Adrenal gland (tissue), 12 donors: ENCODE results near the gene VPS8. TPM values are rescaled to one million over a fixed set of nuclear protein-coding genes. Genes with fewer than 3 reads are reported as not detected.
A peak's percentile ranks its signal among the peaks of the same experiment; 100 is the strongest.

Source experiments
- DNase-seq, 7 donors: peaks; one replicate each; pipeline ENCODE4 v3.0.0-alpha.2; 2019 to 2020
- H3K27ac ChIP-seq, 5 donors: fragments of 200-600 bp; sonication (generic) in 4 of 5; 1 replicate in 3 of 5; 2 replicates in 2 of 5; pipeline versions ENCODE4 v1.5.1 to v1.8.0; 2016 to 2020; ENCODE audit warnings: mild to moderate bottlenecking in 1 of 5
- H3K27me3 ChIP-seq: fragments of 200-600 bp; 2 replicates; pipeline ENCODE4 v1.8.0; 2021
- H3K36me3 ChIP-seq, 2 donors: fragments of 200-600 bp; replicated peaks in 1 of 2; 1 replicate in 1 of 2; 2 replicates in 1 of 2; pipeline versions ENCODE4 v1.5.1 to v1.8.0; 2018 to 2022
- H3K4me1 ChIP-seq, 2 donors: fragments of 200-600 bp; replicated peaks in 1 of 2; 1 replicate in 1 of 2; 2 replicates in 1 of 2; pipeline versions ENCODE4 v1.5.1 to v1.8.0; 2018 to 2021
- H3K4me3 ChIP-seq, 4 donors: fragments of 200-600 bp; sonication (generic) in 3 of 4; one replicate each; pipeline ENCODE4 v1.5.1; 2016 to 2018
- H3K9me3 ChIP-seq, 3 donors: fragments of 200-600 bp; sonication (generic) in 1 of 3; replicated peaks in 1 of 3; 1 replicate in 2 of 3; 2 replicates in 1 of 3; pipeline versions ENCODE4 v1.5.1 to v1.8.0; 2016 to 2021
- POLR2A ChIP-seq, 2 donors: fragments of 450-650 bp; IDR thresholded peaks; one replicate each; pipeline ENCODE4 v1.6.1; 2017; ENCODE audit warnings: antibody characterized with exemption in 2 of 2, mild to moderate bottlenecking in 2 of 2, moderate library complexity in 1 of 2
- WGBS, 4 donors: extraction: QIAGEN DNeasy Blood & Tissue Kit in 2 of 4; methylation state at CpG; one replicate each; pipeline versions ENCODE4 v1.1.5 to v1.1.7; 2013 to 2017; 5-methylcytosine and 5-hydroxymethylcytosine counted together
- intact Hi-C, 2 donors: fragments of 100-400 bp; cut with DNase I; formaldehyde crosslinking; loops; one replicate each; pipeline versions ENCODE4 v1.14.1 to v1.15.0; 2022 to 2023
- polyA plus RNA-seq, 3 donors: library from polyadenylated mRNA; stranded (reverse); fragments of 200-250 nt in 2 of 3; fragments of 350-450 nt in 1 of 3; fragmentation: Illumina TruSeq in 1 of 3; extraction: RNeasy Lipid Tissue Mini Kit (QIAGEN cat#74804) in 1 of 3; gene quantifications; one replicate each; pipeline ENCODE4 v1.2.3, GENCODE V29; 2013 to 2014
- total RNA-seq, 9 donors: library from RNA; depleted of rRNA in 4 of 9; stranded (reverse); fragments of >200 nt in 4 of 9; fragments of 120-200 nt in 1 of 9; fragmentation: NEBNext Ultra II Directional in 1 of 9; extraction: Animal tissue kit (Norgen Biotek cat#: 25700) in 1 of 9; gene quantifications; one replicate each; pipeline versions ENCODE4 v1.1.0 to v1.2.4, GENCODE V29; 2013 to 2023
- TF ChIP-seq, protein P1 (sequence below), 6 experiments: fragments of 450-650 bp in 4 of 6; fragments of 200-600 bp in 2 of 6; sonication (generic) in 1 of 6; IDR thresholded peaks; 1 replicate in 5 of 6; 2 replicates in 1 of 6; pipeline versions ENCODE4 v1.5.1 to v1.8.0; 2016 to 2021; ENCODE audit warnings: antibody characterized with exemption in 6 of 6, mild to moderate bottlenecking in 2 of 6, moderate library complexity in 1 of 6
- donor health status: healthy with polysubstance abuse.
- donor health status: Bipolar disorder and iron deficiency.
- donor health status: DM: yes; HTN: yes; CAD: no.
- donor health status: DM: no; HTN: no; CAD: no.
- donor health status: DM: no; HTN: no; CAD: no.
- donor health status: DM: yes; HTN: yes; CAD: no.

The VPS8 gene
- total and polyA plus RNA-seq, 12 donors: 17.6 to 96.4 (median 33.9) TPM

- TF ChIP-seq, protein P1, sequence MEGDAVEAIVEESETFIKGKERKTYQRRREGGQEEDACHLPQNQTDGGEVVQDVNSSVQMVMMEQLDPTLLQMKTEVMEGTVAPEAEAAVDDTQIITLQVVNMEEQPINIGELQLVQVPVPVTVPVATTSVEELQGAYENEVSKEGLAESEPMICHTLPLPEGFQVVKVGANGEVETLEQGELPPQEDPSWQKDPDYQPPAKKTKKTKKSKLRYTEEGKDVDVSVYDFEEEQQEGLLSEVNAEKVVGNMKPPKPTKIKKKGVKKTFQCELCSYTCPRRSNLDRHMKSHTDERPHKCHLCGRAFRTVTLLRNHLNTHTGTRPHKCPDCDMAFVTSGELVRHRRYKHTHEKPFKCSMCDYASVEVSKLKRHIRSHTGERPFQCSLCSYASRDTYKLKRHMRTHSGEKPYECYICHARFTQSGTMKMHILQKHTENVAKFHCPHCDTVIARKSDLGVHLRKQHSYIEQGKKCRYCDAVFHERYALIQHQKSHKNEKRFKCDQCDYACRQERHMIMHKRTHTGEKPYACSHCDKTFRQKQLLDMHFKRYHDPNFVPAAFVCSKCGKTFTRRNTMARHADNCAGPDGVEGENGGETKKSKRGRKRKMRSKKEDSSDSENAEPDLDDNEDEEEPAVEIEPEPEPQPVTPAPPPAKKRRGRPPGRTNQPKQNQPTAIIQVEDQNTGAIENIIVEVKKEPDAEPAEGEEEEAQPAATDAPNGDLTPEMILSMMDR (IDR thresholded peaks at IDR 0.05): no peak
- TF ChIP-seq POLR2A (IDR thresholded peaks at IDR 0.05): no peak
- Histone ChIP-seq H3K27me3 (no peaks in the 10 kb centered on the region), H3K27ac (no peak overlapping the region), H3K36me3 (no peaks in the 10 kb centered on the region), H3K4me1 (peaks cover 0 to 14% of the 10 kb centered on the region in 2 donors), H3K9me3 (no peaks in the 10 kb centered on the region), H3K4me3 (no peak overlapping the region)
- intact Hi-C loops: no loop called here
- WGBS, 4 donors: 64 to 72% (median 66%) methylated on average over 5 of the region's 5 CpGs
- peak in 1 of 7 donors; percentile 25 for DNase-seq
Measured at GRCh38 chr3:184806567-184807271, 5.2 kb upstream of the VPS8 start.

DNA sequence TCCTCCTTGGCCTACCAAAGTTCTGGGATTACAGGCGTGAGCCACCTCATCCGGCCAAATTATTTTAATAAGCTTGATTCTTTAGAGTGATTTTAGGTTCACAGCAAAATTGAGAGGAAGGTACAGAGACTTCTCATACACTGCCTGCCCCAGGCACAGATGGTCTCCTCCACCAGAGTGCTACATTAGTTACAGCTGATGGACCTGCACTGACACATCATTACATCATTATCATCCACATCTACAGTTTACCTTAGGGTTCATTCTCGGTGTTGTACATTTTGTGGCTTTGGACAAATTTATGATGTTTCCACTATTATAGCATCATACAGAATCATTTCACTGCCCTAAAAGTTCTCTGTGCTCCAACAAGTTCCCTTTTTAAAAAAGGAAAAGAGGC lies 4.4 kb upstream of the VPS8 start:
- intact Hi-C loops: no loop called here
- H3K27me3 ChIP-seq: no peaks in the 10 kb centered on the region
- no peaks in the 10 kb centered on the region for H3K36me3 ChIP-seq
- H3K9me3 ChIP-seq: no peaks in the 10 kb centered on the region
- H3K4me1 ChIP-seq: peaks cover under 1 to 14% of the 10 kb centered on the region in 2 donors
- TF ChIP-seq, protein P1 (IDR thresholded peaks at IDR 0.05): no peak
- TF ChIP-seq POLR2A (IDR thresholded peaks at IDR 0.05): no peak
- H3K27ac ChIP-seq: no peak overlapping the region
- WGBS, 4 donors: 80 to 93% (median 85%) methylated on average over 3 of the region's 3 CpGs
- H3K4me3 ChIP-seq: no peak overlapping the region
- no peak for DNase-seq

DNA sequence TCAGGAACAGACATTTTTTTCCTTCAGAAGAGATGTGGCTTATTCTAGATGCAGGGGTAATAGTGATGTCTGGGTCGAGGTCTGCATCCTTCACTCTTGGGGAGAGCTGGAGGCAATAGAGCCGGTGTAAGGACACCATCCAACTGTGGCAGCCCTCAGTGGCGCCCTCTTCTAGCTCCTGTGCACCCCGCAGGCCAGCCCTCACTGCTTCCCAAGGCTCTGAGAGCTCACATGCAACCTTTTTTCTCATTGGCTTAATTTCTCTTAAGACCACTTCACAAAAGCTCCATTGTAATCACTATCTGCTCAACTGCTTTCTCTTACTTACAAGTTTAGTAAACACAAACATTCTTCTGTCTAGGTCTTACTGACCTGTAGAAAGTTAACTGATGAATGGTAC lies 3.9 kb upstream of the VPS8 start:
- Histone ChIP-seq H3K27ac (no peak overlapping the region), H3K9me3 (no peaks in the 10 kb centered on the region), H3K4me3 (no peak overlapping the region), H3K27me3 (no peaks in the 10 kb centered on the region), H3K4me1 (peaks cover 5 to 18% of the 10 kb centered on the region in 2 donors), H3K36me3 (no peaks in the 10 kb centered on the region)
- TF ChIP-seq, protein P1 (IDR thresholded peaks at IDR 0.05): no peak
- no peak for TF ChIP-seq POLR2A (IDR thresholded peaks at IDR 0.05)
- intact Hi-C loops: no loop called here
- DNase-seq: no peak
- WGBS, 4 donors: 41 to 50% (median 49%) methylated on average over 4 of the region's 4 CpGs

GRCh38 chr3:184810146-184810545 lies 1.8 kb upstream of the VPS8 start:
- no peaks in the 10 kb centered on the region for H3K36me3 ChIP-seq
- TF ChIP-seq, protein P1 (IDR thresholded peaks at IDR 0.05): no peak
- TF ChIP-seq POLR2A (IDR thresholded peaks at IDR 0.05): no peak
- intact Hi-C loops: no loop called here
- no peak overlapping the region for H3K27ac ChIP-seq
- WGBS, 4 donors: 81 to 89% (median 85%) methylated on average over 3 of the region's 3 CpGs
- H3K27me3 ChIP-seq: no peaks in the 10 kb centered on the region
- DNase-seq: no peak
- no peaks in the 10 kb centered on the region for H3K9me3 ChIP-seq
- peaks cover 6 to 29% of the 10 kb centered on the region in 2 donors for H3K4me1 ChIP-seq
- H3K4me3 ChIP-seq: no peak overlapping the region
